Measurements from ENCODE around the gene PLEKHH1.

Gene PLEKHH1

GRCh38 chr14:67524634-67524963 is 8.5 kb upstream of the PLEKHH1 start:
- Histone ChIP-seq H3K4me1 (peaks cover 5 to 12% (median 8%) of the 10 kb centered on the region in 10 experiments; a peak in 17 of 20 replicates), H3K4me2 (peak overlapping the region in 9 of 11 experiments; percentile 5 to 64 (median 39); a peak in 14 of 22 replicates), H3K9me3 (replicated peaks in 1 of 11) (no peaks in the 10 kb centered on the region), H4K20me1 (no peaks in the 10 kb centered on the region; a peak in 1 of 22 replicates), H3K36me3 (no peaks in the 10 kb centered on the region), H3K27me3 (peaks cover 0 to 34% (median 0%) of the 10 kb centered on the region in 11 experiments; a peak in 3 of 22 replicates), H3K27ac (no peak overlapping the region), H3K4me3 (no peak overlapping the region), H3K9ac (no peak overlapping the region)
- TF ChIP-seq Cebpa-rat (IDR thresholded peaks at IDR 0.05): no peak

DNA sequence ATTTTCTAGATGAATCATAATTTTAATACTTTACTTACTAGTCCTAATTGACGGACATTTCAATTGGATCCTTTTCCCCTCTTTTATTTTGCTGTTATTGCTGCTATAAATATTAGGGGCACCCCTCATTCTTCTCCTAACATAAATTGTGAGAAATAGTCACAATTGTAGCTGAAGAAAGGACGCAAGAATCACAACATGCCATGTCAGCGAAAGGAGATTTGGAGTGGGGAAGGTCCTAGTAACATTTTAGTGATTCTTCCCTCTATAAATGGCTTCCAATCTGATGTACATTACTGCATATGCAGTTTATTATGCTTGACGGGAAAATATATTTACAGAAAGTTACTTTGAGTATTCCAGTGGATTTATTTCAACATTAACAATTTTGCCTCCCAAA is 7.7 kb upstream of the PLEKHH1 start:
- H3K36me3 ChIP-seq: no peaks in the 10 kb centered on the region
- H3K9me3 ChIP-seq (replicated peaks in 1 of 11): no peaks in the 10 kb centered on the region
- no peak overlapping the region for H3K4me3 ChIP-seq
- no peak overlapping the region for H3K4me2 ChIP-seq
- no peak for TF ChIP-seq Cebpa-rat (IDR thresholded peaks at IDR 0.05)
- H3K27me3 ChIP-seq: peaks cover 0 to 34% (median 0%) of the 10 kb centered on the region in 11 experiments; a peak in 3 of 22 replicates
- H3K4me1 ChIP-seq: peaks cover 5 to 12% (median 8%) of the 10 kb centered on the region in 10 experiments; a peak in 17 of 20 replicates
- no peak overlapping the region for H3K9ac ChIP-seq
- H3K27ac ChIP-seq: no peak overlapping the region
- H4K20me1 ChIP-seq: no peaks in the 10 kb centered on the region; a peak in 1 of 22 replicates

DNA sequence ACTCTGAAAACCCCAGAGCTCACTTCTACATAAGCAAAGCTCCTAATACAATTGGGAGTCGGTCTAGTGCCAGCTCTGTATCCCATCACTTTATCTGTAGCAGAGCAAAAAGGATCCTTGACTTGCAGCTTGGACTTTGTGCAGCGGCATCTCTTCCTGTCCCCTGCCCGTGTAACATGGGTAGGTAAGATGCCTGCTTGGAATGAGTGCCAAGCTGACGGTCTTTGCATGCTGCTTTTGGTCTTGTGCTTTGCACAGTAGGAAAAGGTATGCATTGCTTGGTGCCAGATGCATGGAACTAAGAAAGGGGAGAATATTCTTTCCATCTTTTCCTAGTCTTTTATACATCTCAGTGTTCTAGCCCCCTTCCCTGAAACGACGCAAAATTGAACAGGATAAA is 6.9 kb upstream of the PLEKHH1 start:
- H3K4me1 ChIP-seq: peaks cover 5 to 12% (median 8%) of the 10 kb centered on the region in 10 experiments; a peak in 17 of 20 replicates
- H4K20me1 ChIP-seq: no peaks in the 10 kb centered on the region; a peak in 1 of 22 replicates
- no peaks in the 10 kb centered on the region for H3K36me3 ChIP-seq
- peaks cover 0 to 42% (median 2%) of the 10 kb centered on the region in 11 experiments; a peak in 7 of 22 replicates for H3K27me3 ChIP-seq
- no peak overlapping the region for H3K4me2 ChIP-seq
- H3K27ac ChIP-seq: no peak overlapping the region
- no peak overlapping the region for H3K9ac ChIP-seq
- no peak overlapping the region for H3K4me3 ChIP-seq
- no peaks in the 10 kb centered on the region for H3K9me3 ChIP-seq (replicated peaks in 1 of 11)
- no peak for TF ChIP-seq Cebpa-rat (IDR thresholded peaks at IDR 0.05)

DNA sequence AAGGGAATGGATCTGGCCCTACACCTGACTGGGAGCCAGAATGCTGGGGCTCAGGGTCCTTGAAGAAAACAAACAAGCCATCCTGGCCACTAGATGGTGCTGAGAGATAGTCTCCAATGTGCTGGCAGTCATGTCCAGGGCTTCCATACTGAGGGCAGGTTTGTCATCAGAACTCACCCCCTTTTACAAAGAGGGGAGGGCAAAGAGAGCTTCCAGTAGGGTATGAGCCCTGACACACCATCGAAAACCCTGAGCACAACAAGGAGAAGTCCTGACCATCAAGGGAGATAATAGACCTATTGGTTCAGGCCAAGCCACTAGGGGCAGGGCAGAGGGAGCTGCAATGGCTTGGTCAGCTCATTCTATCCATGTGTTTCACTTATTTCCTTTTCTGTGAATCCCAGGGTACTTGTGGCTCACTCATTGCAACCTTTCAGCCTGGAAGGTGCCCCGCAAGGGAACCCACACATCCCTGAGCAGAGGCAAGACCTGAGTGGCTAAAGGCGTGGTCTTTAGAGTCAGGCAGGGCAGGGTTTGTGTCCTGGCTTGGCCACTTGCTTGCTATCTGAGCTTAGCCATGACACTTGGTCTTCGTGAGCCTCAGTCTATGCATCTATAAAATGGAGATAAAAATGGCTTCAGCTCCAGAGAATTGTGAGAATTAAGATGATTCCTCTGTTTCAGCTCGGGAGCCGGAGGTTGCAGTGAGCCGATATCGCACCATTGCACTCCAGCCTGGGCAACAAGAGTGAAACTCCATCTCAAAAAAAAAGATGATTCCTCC is 6.2 kb upstream of the PLEKHH1 start:
- Histone ChIP-seq H4K20me1 (peaks cover 0 to 2% (median 0%) of the 10 kb centered on the region in 11 experiments; a peak in 2 of 22 replicates), H3K36me3 (no peaks in the 10 kb centered on the region)
- no peak for TF ChIP-seq Cebpa-rat (IDR thresholded peaks at IDR 0.05)

GRCh38 chr14:67527756-67528155 is 5.3 kb upstream of the PLEKHH1 start:
- H3K4me2 ChIP-seq: no peak overlapping the region
- no peak for TF ChIP-seq Cebpa-rat (IDR thresholded peaks at IDR 0.05)
- no peak overlapping the region for H3K9ac ChIP-seq
- no peak overlapping the region for H3K4me3 ChIP-seq
- H3K36me3 ChIP-seq: no peaks in the 10 kb centered on the region
- no peak overlapping the region for H3K27ac ChIP-seq
- peaks cover 5 to 16% (median 10%) of the 10 kb centered on the region in 10 experiments; a peak in 17 of 20 replicates for H3K4me1 ChIP-seq
- H3K27me3 ChIP-seq: peaks cover 10 to 38% (median 16%) of the 10 kb centered on the region in 11 experiments
- H4K20me1 ChIP-seq: peaks cover 0 to 8% (median 0%) of the 10 kb centered on the region in 11 experiments; a peak in 2 of 22 replicates
- H3K9me3 ChIP-seq (replicated peaks in 1 of 11): no peaks in the 10 kb centered on the region

More for the DNA sequence above, 6.2 kb upstream of the PLEKHH1 start:
- H3K9me3 ChIP-seq (replicated peaks in 1 of 11): no peaks in the 10 kb centered on the region
- H3K27me3 ChIP-seq: peaks cover 1 to 38% (median 7%) of the 10 kb centered on the region in 11 experiments; a peak in 20 of 22 replicates
- H3K4me2 ChIP-seq: no peak overlapping the region; a peak in 1 of 22 replicates
- H3K9ac ChIP-seq: no peak overlapping the region
- H3K27ac ChIP-seq: no peak overlapping the region
- no peak overlapping the region for H3K4me3 ChIP-seq
- peaks cover 5 to 12% (median 8%) of the 10 kb centered on the region in 10 experiments; a peak in 17 of 20 replicates for H3K4me1 ChIP-seq

- no peak overlapping the region for H3K9ac ChIP-seq
- H3K4me1 ChIP-seq: peaks cover 5 to 16% (median 11%) of the 10 kb centered on the region in 10 experiments; a peak in 17 of 20 replicates
- H3K27ac ChIP-seq: no peak overlapping the region
- H3K4me3 ChIP-seq: no peak overlapping the region
- TF ChIP-seq Cebpa-rat (IDR thresholded peaks at IDR 0.05): no peak
- no peaks in the 10 kb centered on the region for H3K9me3 ChIP-seq (replicated peaks in 1 of 11)
- peaks cover 0 to 10% (median 0%) of the 10 kb centered on the region in 11 experiments; a peak in 2 of 22 replicates for H4K20me1 ChIP-seq
- no peaks in the 10 kb centered on the region for H3K36me3 ChIP-seq
- H3K4me2 ChIP-seq: no peak overlapping the region
- H3K27me3 ChIP-seq: peaks cover 16 to 41% (median 21%) of the 10 kb centered on the region in 11 experiments
Observed at GRCh38 chr14:67528276-67528675, 4.8 kb upstream of the PLEKHH1 start.

- no peak overlapping the region for H3K27ac ChIP-seq
- no peak for TF ChIP-seq Cebpa-rat (IDR thresholded peaks at IDR 0.05)
- H3K9me3 ChIP-seq (replicated peaks in 1 of 11): no peaks in the 10 kb centered on the region
- H3K4me1 ChIP-seq: peaks cover 0 to 13% (median 6%) of the 10 kb centered on the region in 10 experiments; a peak in 10 of 20 replicates
- peaks cover 0 to 18% (median 0%) of the 10 kb centered on the region in 11 experiments; a peak in 2 of 22 replicates for H4K20me1 ChIP-seq
- H3K36me3 ChIP-seq: no peaks in the 10 kb centered on the region
- no peak overlapping the region for H3K9ac ChIP-seq
- H3K4me2 ChIP-seq: no peak overlapping the region
- H3K4me3 ChIP-seq: no peak overlapping the region
- H3K27me3 ChIP-seq: peaks cover 29 to 52% (median 37%) of the 10 kb centered on the region in 11 experiments
Observed at GRCh38 chr14:67529947-67530935, 2.8 kb upstream of the PLEKHH1 start.

DNA sequence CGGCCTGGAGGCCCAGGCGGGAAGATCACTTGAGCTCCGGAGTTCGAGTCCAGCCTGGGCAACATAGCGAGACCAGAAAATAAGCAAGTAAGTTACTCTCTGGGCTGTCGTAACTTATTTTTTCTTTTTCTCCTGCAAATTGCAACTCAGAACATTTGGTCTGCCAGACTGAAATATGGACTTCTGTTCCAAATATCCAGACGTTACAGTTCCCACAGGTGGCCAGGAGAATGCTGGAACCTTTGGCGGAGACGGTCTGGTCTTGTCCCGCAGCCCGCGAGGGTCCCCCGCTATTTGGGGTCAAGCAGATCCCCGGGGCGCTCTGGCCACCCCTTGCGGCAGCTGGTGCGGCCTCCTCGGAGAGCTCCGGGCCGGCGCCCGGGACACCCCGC is 488 bp upstream of the PLEKHH1 start:
- H3K27ac ChIP-seq: peak overlapping the region in 1 of 11 experiments; percentile 31; a peak in 1 of 22 replicates
- no peaks in the 10 kb centered on the region for H3K36me3 ChIP-seq
- peak overlapping the region; percentile 58 to 78 (median 70); a peak in 21 of 22 replicates for H3K9ac ChIP-seq

More for the DNA sequence above, 488 bp upstream of the PLEKHH1 start:
- H3K4me3 ChIP-seq: peak overlapping the region; percentile 61 to 78 (median 72)
- H3K4me2 ChIP-seq: peak overlapping the region; percentile 89 to 100 (median 98)
- H3K9me3 ChIP-seq (replicated peaks in 1 of 11): no peaks in the 10 kb centered on the region
- H3K4me1 ChIP-seq: peaks cover 0 to 13% (median 7%) of the 10 kb centered on the region in 10 experiments; a peak in 11 of 20 replicates
- peaks cover 29 to 46% (median 36%) of the 10 kb centered on the region in 11 experiments for H3K27me3 ChIP-seq
- no peak for TF ChIP-seq Cebpa-rat (IDR thresholded peaks at IDR 0.05)
- peaks cover 0 to 18% (median 0%) of the 10 kb centered on the region in 11 experiments; a peak in 2 of 22 replicates for H4K20me1 ChIP-seq
